Measurements from ENCODE around the gene FCGR3A.

GRCh38 chr1:161502181-161502580 lies 47.4 kb downstream of the FCGR3A start:
- TF ChIP-seq EP300 (IDR thresholded peaks at IDR 0.05) (no peak), CTCF (IDR thresholded peaks at IDR 0.05) (no peak)

All from gastroesophageal sphincter (tissue), 3 donors.